ENCODE results near the gene ARL2BP. TPM values are rescaled to one million over a fixed set of nuclear protein-coding genes. Genes with fewer than 3 reads are reported as not detected.

The ARL2BP gene
- total and polyA plus RNA-seq, 2 of the 13 experiments (the other 11 are each of a cell fraction or from before 2014, with no cell fraction given), result 64.3 to 67.6 TPM

DNA sequence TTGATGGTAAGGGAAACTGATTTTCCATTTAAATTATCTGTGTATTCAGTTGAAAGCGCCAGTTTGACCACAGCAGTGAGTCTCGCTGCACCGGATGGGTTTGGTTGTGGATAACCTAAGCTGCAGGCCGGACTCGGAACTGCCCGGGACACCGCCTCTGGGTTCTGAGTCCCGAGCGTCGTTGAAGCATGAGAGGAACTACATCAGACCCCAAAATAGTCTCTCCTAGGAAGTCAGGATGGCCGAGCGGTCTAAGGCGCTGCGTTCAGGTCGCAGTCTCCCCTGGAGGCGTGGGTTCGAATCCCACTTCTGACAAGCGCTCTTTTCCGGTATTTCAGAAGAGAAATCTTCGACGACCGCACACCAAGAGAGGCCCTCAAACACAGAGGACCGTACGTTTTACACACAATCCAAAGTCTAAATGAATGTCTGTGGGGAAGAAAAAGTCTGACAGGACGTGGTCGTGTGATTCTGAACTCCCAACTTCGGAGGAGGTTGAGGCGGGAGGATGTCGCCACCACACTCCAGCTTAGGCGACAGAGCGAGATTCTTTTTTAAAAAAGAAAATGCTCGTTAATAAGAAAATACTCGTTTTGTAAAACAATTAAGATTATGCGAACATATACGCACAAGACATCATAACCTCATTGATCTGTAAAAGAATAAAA, 54.8 kb downstream of the ARL2BP start (continued):
- TF ChIP-seq TSC22D2 (CRISPR knock-in tag; IDR thresholded peaks at IDR 0.05; ENCODE audit: borderline replicate concordance), result peak; percentile 90; the same call in 1 of the 2 replicates
- TF ChIP-seq, protein P1, sequence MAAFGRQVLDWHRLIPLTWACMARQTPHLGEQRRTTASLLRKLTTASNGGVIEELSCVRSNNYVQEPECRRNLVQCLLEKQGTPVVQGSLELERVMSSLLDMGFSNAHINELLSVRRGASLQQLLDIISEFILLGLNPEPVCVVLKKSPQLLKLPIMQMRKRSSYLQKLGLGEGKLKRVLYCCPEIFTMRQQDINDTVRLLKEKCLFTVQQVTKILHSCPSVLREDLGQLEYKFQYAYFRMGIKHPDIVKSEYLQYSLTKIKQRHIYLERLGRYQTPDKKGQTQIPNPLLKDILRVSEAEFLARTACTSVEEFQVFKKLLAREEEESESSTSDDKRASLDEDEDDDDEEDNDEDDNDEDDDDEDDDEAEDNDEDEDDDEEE (CRISPR knock-in tag; IDR thresholded peaks at IDR 0.05), result no peak
- TF ChIP-seq, protein P2, sequence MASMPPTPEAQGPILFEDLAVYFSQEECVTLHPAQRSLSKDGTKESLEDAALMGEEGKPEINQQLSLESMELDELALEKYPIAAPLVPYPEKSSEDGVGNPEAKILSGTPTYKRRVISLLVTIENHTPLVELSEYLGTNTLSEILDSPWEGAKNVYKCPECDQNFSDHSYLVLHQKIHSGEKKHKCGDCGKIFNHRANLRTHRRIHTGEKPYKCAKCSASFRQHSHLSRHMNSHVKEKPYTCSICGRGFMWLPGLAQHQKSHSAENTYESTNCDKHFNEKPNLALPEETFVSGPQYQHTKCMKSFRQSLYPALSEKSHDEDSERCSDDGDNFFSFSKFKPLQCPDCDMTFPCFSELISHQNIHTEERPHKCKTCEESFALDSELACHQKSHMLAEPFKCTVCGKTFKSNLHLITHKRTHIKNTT (CRISPR knock-in tag; IDR thresholded peaks at IDR 0.05), result peak; percentile 95
- TF ChIP-seq ZNF24 (IDR thresholded peaks at IDR 0.05), result peak; percentile 100
- TF ChIP-seq CCAR2 (optimal IDR thresholded peaks at IDR 0.05; ENCODE audit: low read depth, low read length), result no peak
- TF ChIP-seq, protein P3, sequence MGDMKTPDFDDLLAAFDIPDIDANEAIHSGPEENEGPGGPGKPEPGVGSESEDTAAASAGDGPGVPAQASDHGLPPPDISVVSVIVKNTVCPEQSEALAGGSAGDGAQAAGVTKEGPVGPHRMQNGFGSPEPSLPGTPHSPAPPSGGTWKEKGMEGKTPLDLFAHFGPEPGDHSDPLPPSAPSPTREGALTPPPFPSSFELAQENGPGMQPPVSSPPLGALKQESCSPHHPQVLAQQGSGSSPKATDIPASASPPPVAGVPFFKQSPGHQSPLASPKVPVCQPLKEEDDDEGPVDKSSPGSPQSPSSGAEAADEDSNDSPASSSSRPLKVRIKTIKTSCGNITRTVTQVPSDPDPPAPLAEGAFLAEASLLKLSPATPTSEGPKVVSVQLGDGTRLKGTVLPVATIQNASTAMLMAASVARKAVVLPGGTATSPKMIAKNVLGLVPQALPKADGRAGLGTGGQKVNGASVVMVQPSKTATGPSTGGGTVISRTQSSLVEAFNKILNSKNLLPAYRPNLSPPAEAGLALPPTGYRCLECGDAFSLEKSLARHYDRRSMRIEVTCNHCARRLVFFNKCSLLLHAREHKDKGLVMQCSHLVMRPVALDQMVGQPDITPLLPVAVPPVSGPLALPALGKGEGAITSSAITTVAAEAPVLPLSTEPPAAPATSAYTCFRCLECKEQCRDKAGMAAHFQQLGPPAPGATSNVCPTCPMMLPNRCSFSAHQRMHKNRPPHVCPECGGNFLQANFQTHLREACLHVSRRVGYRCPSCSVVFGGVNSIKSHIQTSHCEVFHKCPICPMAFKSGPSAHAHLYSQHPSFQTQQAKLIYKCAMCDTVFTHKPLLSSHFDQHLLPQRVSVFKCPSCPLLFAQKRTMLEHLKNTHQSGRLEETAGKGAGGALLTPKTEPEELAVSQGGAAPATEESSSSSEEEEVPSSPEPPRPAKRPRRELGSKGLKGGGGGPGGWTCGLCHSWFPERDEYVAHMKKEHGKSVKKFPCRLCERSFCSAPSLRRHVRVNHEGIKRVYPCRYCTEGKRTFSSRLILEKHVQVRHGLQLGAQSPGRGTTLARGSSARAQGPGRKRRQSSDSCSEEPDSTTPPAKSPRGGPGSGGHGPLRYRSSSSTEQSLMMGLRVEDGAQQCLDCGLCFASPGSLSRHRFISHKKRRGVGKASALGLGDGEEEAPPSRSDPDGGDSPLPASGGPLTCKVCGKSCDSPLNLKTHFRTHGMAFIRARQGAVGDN (CRISPR knock-in tag; IDR thresholded peaks at IDR 0.05), result peak; percentile 38
- no peak for TF ChIP-seq ZZZ3 (CRISPR knock-in tag; IDR thresholded peaks at IDR 0.05; ENCODE audit: borderline replicate concordance)
- no peak for TF ChIP-seq TGIF2 (CRISPR knock-in tag; IDR thresholded peaks at IDR 0.05)
- no peak for TF ChIP-seq ZNF496 (CRISPR knock-in tag; IDR thresholded peaks at IDR 0.05; ENCODE audit: insufficient replicate concordance)
- TF ChIP-seq, protein P4, sequence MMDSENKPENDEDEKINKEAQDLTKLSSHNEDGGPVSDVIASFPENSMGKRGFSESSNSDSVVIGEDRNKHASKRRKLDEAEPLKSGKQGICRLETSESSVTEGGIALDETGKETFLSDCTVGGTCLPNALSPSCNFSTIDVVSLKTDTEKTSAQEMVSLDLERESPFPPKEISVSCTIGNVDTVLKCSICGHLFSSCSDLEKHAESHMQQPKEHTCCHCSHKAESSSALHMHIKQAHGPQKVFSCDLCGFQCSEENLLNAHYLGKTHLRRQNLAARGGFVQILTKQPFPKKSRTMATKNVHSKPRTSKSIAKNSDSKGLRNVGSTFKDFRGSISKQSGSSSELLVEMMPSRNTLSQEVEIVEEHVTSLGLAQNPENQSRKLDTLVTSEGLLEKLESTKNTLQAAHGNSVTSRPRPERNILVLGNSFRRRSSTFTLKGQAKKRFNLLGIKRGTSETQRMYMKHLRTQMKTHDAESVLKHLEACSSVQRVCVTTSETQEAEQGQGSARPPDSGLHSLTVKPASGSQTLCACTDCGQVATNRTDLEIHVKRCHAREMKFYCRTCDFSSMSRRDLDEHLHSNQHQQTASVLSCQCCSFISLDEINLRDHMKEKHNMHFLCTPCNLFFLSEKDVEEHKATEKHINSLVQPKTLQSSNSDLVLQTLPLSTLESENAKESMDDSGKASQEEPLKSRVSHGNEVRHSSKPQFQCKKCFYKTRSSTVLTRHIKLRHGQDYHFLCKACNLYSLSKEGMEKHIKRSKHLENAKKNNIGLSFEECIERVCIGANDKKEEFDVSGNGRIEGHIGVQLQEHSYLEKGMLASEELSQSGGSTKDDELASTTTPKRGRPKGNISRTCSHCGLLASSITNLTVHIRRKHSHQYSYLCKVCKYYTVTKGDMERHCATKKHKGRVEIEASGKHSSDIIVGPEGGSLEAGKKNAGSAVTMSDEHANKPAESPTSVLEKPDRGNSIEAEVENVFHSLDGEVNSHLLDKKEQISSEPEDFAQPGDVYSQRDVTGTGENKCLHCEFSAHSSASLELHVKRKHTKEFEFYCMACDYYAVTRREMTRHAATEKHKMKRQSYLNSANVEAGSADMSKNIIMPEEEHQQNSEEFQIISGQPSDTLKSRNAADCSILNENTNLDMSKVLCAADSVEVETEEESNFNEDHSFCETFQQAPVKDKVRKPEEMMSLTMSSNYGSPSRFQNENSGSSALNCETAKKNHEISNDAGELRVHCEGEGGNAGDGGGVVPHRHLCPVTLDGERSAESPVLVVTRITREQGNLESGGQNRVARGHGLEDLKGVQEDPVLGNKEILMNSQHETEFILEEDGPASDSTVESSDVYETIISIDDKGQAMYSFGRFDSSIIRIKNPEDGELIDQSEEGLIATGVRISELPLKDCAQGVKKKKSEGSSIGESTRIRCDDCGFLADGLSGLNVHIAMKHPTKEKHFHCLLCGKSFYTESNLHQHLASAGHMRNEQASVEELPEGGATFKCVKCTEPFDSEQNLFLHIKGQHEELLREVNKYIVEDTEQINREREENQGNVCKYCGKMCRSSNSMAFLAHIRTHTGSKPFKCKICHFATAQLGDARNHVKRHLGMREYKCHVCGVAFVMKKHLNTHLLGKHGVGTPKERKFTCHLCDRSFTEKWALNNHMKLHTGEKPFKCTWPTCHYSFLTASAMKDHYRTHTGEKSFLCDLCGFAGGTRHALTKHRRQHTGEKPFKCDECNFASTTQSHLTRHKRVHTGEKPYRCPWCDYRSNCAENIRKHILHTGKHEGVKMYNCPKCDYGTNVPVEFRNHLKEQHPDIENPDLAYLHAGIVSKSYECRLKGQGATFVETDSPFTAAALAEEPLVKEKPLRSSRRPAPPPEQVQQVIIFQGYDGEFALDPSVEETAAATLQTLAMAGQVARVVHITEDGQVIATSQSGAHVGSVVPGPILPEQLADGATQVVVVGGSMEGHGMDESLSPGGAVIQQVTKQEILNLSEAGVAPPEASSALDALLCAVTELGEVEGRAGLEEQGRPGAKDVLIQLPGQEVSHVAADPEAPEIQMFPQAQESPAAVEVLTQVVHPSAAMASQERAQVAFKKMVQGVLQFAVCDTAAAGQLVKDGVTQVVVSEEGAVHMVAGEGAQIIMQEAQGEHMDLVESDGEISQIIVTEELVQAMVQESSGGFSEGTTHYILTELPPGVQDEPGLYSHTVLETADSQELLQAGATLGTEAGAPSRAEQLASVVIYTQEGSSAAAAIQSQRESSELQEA (CRISPR knock-in tag; IDR thresholded peaks at IDR 0.05; ENCODE audit: not compliant biosample characterization), result peak; percentile 34
- TF ChIP-seq CBX2 (IDR thresholded peaks at IDR 0.05; ENCODE audit: low read depth, low read length), result no peak
- TF ChIP-seq CBX2 (CRISPR knock-in tag; IDR thresholded peaks at IDR 0.05; ENCODE audit: low read depth), result 0 out of 2 replicates have a peak, but pooled peaks have one; percentile 27
- peak; percentile 84; the same call in 1 of the 2 replicates for TF ChIP-seq HOXA3 (CRISPR knock-in tag; IDR thresholded peaks at IDR 0.05)
- peak; percentile 65; the same call in 1 of the 2 replicates for TF ChIP-seq ZNF446 (CRISPR knock-in tag; IDR thresholded peaks at IDR 0.05)
